Memory B cell (primary cell): ENCODE results near the gene TENM4.
A peak's percentile ranks its signal among the peaks of the same experiment; 100 is the strongest.

Experiments
- ATAC-seq: fragments of 150-1000 bp; cut with Tn5 transposase; 2 replicates; pipeline ENCODE4 v1.10.0; 2021; ENCODE audit warnings: low read depth, mild to moderate bottlenecking, moderate library complexity
- DNase-seq, 2 donors: peaks; one replicate each; pipeline ENCODE4 v3.0.0; 2022; ENCODE audit warnings: low spot score in 2 of 2
- H3K27ac Mint-ChIP-seq: one replicate; pipeline ENCODE4 v1.8.0; 2022; ENCODE audit warnings: mild to moderate bottlenecking, moderate library complexity, mixed read lengths
- H3K27me3 Mint-ChIP-seq: one replicate; pipeline ENCODE4 v1.8.0; 2022; ENCODE audit warnings: mixed read lengths
- H3K36me3 Mint-ChIP-seq: one replicate; pipeline ENCODE4 v1.8.0; 2022; ENCODE audit warnings: mild to moderate bottlenecking, mixed read lengths
- H3K4me1 Mint-ChIP-seq: one replicate; pipeline ENCODE4 v1.8.0; 2022; ENCODE audit warnings: mixed read lengths
- H3K4me3 Mint-ChIP-seq: one replicate; pipeline ENCODE4 v1.8.0; 2022; ENCODE audit warnings: mild to moderate bottlenecking, moderate library complexity, mixed read lengths
- H3K9me3 Mint-ChIP-seq: one replicate; pipeline ENCODE4 v1.8.0; 2022; ENCODE audit warnings: mixed read lengths

TENM4 gene

DNA sequence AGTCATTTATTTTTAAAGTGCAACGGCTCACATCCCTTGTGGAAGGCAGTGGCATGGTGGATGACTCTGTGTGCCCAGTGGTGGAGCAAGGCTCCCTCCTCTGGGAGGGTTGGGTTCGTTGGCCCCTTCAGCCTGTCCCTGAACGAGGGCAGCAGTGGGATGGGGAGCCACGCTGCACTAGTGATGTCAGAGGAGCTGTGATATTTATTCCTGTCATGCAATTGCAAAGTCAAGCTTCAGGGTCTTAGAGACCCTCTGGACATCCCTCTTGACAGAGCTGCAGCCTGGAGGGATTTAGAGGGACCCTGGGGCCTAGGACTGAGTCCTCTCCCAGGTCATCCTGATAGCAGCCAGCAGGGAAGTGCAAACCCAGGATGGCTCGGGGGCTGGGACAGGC is 788.0 kb downstream of the TENM4 start:
- Mint-ChIP-seq H3K36me3 (no peaks in the 10 kb centered on the region), H3K9me3 (no peaks in the 10 kb centered on the region), H3K4me1 (no peaks in the 10 kb centered on the region), H3K27ac (no peak overlapping the region), H3K27me3 (peaks cover 10% of the 10 kb centered on the region), H3K4me3 (no peak overlapping the region)
- no peak for DNase-seq
- ATAC-seq = no peak

DNA sequence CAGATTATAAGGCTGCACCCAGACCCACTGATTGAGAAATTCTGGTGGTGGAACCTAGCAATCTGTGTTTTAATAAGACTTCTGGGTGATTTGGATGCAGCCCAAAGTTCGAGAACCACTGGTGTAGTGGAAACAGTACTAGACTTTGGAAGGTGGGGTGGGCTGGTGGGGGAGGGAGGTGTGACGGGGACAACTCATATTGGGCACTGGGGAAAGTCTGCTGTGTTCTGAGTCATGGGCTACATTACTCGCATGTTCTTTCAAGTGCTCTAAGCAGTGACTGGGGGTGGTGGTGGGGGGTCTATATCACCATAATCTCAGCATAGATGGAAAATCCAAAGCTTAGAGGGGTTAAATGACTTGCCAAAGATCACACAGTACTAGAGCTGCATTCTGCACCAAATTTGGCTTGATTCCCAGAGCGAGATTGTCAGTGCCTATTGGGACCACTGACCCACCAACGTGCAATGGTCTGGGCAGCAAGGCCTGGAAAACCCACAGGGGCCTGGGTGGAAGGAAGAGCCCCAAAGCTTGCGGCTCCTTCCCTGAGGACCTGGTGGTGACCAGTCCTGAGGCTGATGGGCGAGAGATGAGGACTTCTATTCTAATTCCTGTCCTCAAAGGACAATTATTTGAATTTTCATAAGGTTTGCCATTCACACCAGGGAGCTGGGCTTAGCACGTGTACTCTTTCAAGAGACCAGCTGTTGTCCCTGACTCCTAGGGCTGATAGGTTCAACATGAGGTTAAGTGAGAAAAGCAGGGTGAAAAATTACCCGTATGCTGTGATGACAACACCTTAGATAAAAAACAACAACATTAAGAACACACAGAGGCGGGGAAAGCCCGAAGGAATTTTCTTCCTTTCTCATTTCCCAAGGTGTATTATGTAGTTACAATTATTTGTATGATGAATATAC is 788.6 kb downstream of the TENM4 start:
- H3K4me1 Mint-ChIP-seq = no peaks in the 10 kb centered on the region
- H3K27ac Mint-ChIP-seq = no peak overlapping the region
- H3K4me3 Mint-ChIP-seq = no peak overlapping the region
- DNase-seq (no peak), ATAC-seq (no peak)
- peaks cover 10% of the 10 kb centered on the region for H3K27me3 Mint-ChIP-seq
- H3K9me3 Mint-ChIP-seq = no peaks in the 10 kb centered on the region
- no peaks in the 10 kb centered on the region for H3K36me3 Mint-ChIP-seq

GRCh38 chr11:78651136-78651775 is 789.6 kb downstream of the TENM4 start:
- Mint-ChIP-seq H3K36me3 (no peaks in the 10 kb centered on the region), H3K27ac (no peak overlapping the region), H3K27me3 (peaks cover 13% of the 10 kb centered on the region), H3K4me3 (no peak overlapping the region), H3K4me1 (no peaks in the 10 kb centered on the region), H3K9me3 (no peaks in the 10 kb centered on the region)
- DNase-seq (no peak), ATAC-seq (no peak)

GRCh38 chr11:78649361-78650215 is 791.2 kb downstream of the TENM4 start:
- peaks cover 2% of the 10 kb centered on the region for H3K4me1 Mint-ChIP-seq
- H3K4me3 Mint-ChIP-seq = no peak overlapping the region
- ATAC-seq (no peak), DNase-seq (no peak)
- peaks cover 15% of the 10 kb centered on the region for H3K27me3 Mint-ChIP-seq
- no peaks in the 10 kb centered on the region for H3K9me3 Mint-ChIP-seq
- no peaks in the 10 kb centered on the region for H3K36me3 Mint-ChIP-seq
- no peak overlapping the region for H3K27ac Mint-ChIP-seq

DNA sequence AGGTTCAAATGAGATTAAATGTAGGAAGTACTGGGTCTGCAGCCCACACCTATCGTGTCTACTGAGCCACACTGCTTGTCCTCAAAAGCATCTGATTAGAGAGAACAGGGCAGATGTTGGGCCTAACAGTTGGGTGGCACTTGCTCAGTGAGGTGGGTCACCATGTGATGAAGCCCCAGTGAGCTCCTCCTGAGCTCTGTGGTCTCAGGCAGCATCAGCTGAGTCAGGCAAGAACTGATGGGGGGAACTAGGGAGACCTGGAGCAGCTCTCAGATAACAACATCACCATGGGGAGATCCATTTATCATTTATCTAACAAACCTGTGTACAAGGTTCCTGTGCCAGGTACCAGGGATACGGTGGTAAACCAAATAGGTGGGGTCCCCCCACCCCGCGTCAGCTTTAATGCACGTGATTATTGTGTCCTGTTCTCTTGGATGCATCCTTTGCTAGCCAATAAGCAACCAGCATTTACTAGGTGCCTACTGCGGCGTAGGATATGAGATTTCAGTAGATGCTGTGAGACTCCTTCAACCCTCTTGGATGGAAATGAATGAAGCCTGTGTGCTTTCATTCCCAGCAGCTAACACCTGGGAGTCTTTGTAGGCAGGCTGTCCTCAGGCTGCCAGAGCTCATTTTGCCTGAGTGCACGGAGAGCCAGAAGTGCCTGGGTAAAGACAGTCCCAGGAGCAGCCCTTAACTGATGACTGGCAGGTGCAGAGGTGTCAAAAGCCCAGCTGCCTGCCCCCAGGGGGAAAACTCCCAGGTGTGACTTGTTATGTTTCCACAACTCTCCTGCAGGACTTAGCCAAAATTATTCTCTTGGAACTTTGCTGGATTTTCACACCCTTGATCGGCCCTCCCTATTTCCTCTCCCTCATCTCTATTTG is 792.6 kb downstream of the TENM4 start:
- H3K27me3 Mint-ChIP-seq = peaks cover 15% of the 10 kb centered on the region
- no peaks in the 10 kb centered on the region for H3K36me3 Mint-ChIP-seq
- no peaks in the 10 kb centered on the region for H3K9me3 Mint-ChIP-seq
- peaks cover 2% of the 10 kb centered on the region for H3K4me1 Mint-ChIP-seq
- no peak for DNase-seq
- no peak for ATAC-seq
- no peak overlapping the region for H3K27ac Mint-ChIP-seq
- no peak overlapping the region for H3K4me3 Mint-ChIP-seq

- peaks cover 15% of the 10 kb centered on the region for H3K27me3 Mint-ChIP-seq
- H3K27ac Mint-ChIP-seq = no peak overlapping the region
- H3K36me3 Mint-ChIP-seq = no peaks in the 10 kb centered on the region
- no peak for ATAC-seq
- H3K4me3 Mint-ChIP-seq = no peak overlapping the region
- H3K4me1 Mint-ChIP-seq = peaks cover 2% of the 10 kb centered on the region
- no peaks in the 10 kb centered on the region for H3K9me3 Mint-ChIP-seq
- DNase-seq = no peak
Measured at GRCh38 chr11:78647266-78647915, 793.4 kb downstream of the TENM4 start.

DNA sequence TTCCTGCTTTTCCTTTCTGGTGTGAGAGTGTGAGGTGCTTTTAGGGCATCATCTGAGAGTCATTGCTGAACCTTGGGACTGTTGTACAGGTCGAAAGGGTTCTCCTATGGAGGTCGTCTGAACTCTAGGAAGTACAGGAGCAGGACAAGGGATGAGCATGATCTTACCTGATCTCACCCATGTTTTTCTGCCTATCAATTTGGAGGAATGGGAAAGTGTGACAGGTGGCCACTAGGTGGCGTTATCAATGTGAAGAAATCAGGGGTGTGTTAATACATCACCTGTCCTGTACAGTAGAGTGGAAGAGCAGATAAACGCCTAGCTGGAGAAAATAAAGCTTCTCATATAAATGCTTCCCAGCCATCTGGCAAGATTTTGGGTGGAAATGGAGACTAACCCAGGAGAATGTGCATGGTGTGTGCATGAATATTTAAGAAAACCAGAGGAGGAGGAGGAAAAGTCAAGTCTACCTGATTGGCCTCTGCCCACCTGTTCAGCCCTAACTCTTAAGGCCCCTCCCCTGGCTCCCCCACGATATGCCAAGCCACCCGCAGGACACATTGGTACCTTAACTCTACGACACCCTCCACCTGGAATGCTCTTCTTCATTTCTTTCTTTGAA is 794.2 kb downstream of the TENM4 start:
- DNase-seq = peak; percentile 47 to 50
- no peak overlapping the region for H3K4me3 Mint-ChIP-seq
- H3K4me1 Mint-ChIP-seq = peaks cover 2% of the 10 kb centered on the region
- no peaks in the 10 kb centered on the region for H3K36me3 Mint-ChIP-seq
- ATAC-seq = peak; percentile 59
- H3K27me3 Mint-ChIP-seq = peaks cover 15% of the 10 kb centered on the region
- no peak overlapping the region for H3K27ac Mint-ChIP-seq
- H3K9me3 Mint-ChIP-seq = no peaks in the 10 kb centered on the region

- Mint-ChIP-seq H3K4me1 (peaks cover 2% of the 10 kb centered on the region), H3K36me3 (no peaks in the 10 kb centered on the region), H3K9me3 (no peaks in the 10 kb centered on the region), H3K27me3 (peaks cover 8% of the 10 kb centered on the region), H3K4me3 (no peak overlapping the region), H3K27ac (no peak overlapping the region)
- DNase-seq (peak; percentile 54 to 70), ATAC-seq (peak; percentile 51)
Measured at GRCh38 chr11:78645226-78646202, 795.3 kb downstream of the TENM4 start.

DNA sequence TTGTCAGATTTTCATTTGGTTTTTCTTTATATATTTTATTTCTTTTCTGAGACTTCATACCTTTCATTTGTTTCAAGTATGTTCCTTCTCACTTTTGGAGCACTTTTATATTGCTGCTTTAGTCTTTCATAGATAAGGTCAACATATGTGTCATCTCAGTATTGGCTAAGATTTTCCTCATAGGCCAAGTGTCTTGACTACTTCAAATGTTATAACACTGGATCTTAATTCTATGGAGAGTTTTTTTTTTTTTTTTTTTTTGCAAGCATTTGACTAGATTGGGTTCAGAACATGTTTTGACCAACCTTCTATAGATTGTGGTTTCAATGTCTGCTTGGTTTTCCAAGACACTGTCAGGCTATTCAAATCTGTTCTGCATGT is 797.2 kb downstream of the TENM4 start:
- no peak overlapping the region for H3K27ac Mint-ChIP-seq
- ATAC-seq (no peak), DNase-seq (no peak)
- H3K27me3 Mint-ChIP-seq = peaks cover 5% of the 10 kb centered on the region
- peaks cover 2% of the 10 kb centered on the region for H3K4me1 Mint-ChIP-seq
- H3K9me3 Mint-ChIP-seq = no peaks in the 10 kb centered on the region
- no peak overlapping the region for H3K4me3 Mint-ChIP-seq
- H3K36me3 Mint-ChIP-seq = no peaks in the 10 kb centered on the region

- no peak for ATAC-seq
- Mint-ChIP-seq H3K4me1 (peaks cover 2% of the 10 kb centered on the region), H3K4me3 (no peak overlapping the region), H3K9me3 (no peaks in the 10 kb centered on the region), H3K36me3 (no peaks in the 10 kb centered on the region), H3K27ac (no peak overlapping the region), H3K27me3 (peaks cover 5% of the 10 kb centered on the region)
- no peak for DNase-seq
Measured at GRCh38 chr11:78642979-78643675, 797.7 kb downstream of the TENM4 start.

GRCh38 chr11:78641541-78641940 is 799.3 kb downstream of the TENM4 start:
- H3K36me3 Mint-ChIP-seq = no peaks in the 10 kb centered on the region
- ATAC-seq = no peak
- H3K27me3 Mint-ChIP-seq = peaks cover 4% of the 10 kb centered on the region
- DNase-seq = no peak
- H3K9me3 Mint-ChIP-seq = no peaks in the 10 kb centered on the region
- no peak overlapping the region for H3K27ac Mint-ChIP-seq
- H3K4me3 Mint-ChIP-seq = no peak overlapping the region
- H3K4me1 Mint-ChIP-seq = peaks cover 2% of the 10 kb centered on the region
